HG03439 (cell line): ENCODE measurements around the gene TIGD1.

Source experiments
- ATAC-seq: cut with Tn5 transposase; IDR thresholded peaks from one replicate; pipeline ENCODE4 v1.9.1; 2021; ENCODE audit warnings: mild to moderate bottlenecking, moderate library complexity; ENCODE audit not compliant: unreplicated experiment

The TIGD1 gene

DNA sequence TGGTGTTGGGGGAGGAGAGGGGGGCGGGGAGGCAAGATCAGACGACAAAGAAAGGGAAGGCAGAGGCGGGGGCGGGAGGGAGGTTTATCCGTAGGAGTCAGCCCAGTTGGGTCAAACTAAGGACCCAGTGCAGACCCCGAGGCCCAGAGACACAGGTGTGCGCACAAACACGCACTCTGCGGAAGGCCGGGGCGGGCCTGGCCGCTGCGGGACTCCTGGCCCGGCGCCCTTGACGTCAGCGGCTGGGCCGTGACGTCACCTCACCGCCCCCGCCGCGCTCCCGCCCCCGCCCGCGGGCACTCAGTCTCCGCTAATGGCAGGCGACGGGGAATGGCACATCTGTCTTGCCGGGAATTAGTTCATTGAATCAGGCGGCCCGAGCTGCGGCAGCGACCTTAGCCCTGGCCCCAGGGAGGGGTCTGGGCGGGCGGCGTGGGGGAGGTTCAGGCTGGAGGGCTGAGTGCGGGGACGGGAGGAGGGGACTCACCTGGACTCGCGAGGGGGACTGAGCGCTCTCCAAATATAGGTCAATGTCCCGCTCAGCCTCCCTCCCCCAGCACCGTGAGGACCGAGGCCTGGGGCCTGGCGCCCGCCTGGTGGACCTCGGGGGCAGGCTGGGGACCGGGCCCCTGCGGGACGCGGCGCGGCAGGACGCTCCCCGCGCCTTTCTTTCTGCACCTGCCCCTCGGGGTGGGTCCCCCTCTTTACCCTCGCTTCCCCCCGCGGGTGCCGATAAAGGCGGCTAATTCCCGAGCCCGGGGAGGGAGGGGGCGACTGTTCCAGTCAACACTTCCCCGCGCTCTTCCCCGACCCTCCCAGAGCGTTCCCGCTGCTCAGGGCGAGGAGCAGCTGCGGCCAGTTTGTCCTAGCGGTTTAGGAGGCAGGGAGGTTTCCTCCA, 47.2 kb downstream of the TIGD1 start:
- ATAC-seq, result no peak

DNA sequence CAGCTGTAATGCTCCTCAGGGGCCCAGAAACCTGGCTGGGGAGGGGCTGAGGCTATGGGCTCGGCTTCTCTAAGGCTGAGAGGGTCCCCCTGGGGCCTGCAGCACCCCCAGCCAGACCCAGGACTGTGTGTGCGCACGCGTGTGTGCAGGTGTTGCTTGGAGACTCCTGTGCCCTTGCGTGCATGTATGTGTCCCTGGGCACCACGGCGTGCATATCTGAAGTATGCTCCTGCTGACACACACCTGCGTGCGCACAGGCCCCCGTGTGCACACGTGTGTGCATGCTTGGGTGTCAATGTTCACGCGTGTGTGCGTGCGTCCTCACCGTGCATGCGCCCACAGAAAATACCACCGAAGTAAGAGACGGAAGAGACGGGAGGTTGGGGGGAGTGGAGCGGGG, 47.8 kb downstream of the TIGD1 start:
- no peak for ATAC-seq

DNA sequence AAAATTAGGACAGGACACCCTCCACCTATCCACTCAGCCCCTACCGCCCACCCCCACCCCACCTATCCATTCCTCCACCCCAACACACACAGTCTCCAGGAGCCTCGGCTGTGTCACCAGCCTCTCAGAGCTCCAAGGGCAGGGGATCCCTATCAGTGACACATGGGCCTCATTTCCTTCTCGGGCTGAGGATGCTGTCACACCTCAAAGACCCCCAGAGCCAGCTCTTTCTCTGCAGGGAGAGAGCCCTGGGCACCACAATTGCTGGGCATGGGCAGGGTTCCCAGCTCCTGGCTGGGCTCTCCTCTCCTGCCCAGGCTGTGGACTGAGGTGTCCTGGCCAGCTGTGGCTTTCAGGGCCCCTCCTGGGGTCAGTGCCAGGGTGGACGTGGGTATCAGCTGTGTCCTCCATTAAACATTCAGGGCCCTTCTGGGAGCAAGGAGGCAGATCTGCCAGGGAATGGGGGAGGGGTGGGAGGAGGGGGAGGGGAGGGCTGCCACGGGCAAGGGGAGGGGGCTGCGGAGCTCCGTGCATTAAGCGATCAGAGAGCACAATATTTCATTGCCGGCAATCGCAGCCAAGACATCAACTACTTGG, 48.5 kb downstream of the TIGD1 start:
- ATAC-seq, result no peak

DNA sequence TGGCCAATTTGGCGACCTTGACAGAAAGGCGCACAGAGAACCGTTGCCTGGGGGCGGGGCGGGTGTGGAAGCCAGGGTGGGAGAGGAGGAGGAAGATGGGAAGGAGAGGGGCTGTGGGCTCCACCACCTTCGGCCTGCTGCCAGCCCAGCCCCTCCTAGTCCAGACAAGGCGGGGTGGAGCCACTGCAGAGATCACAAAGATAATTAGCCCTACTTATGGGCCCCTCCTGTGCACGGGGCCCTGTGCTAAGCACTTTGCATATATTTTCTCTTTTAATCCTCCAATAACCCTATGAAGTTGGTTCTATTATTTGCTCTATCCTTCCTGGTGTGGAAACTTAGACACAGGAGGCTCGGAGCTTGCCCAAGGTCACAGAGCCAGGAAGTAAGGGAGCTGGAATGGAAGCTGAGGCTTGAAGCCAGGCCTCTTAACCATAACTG, 49.0 kb downstream of the TIGD1 start:
- no peak for ATAC-seq

DNA sequence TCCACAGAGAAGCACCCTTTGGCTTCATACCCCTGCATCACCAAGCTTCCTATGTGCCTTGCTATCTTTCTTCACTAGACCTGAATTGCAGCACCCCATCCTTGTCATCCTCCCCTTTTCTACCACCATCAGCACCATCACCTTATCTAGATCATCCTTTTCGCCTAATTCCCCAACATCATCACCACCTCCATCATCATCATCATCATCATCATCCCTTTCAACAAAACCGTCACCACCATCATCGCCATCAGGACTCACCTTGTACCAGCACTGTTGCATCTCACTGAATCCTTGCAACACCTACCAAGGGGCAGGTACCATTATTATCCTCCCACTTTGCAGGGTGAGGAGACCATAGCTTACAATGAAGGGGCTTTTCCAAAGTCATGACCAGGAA, 51.9 kb downstream of the TIGD1 start:
- ATAC-seq, result no peak
